Spleen (tissue), 7 donors: Measurements from ENCODE around the gene LARP1.

ENCODE experiments used
- CTCF ChIP-seq, 11 experiments: fragments of 200-600 bp in 7 of 11; fragments of 450-650 bp in 4 of 11; sonication (generic) in 4 of 11; IDR thresholded peaks in 8 of 11; conservative IDR thresholded peaks in 3 of 11; 1 replicate in 7 of 11; 2 replicates in 4 of 11; pipeline versions ENCODE4 v1.4.0 to v1.8.0; 2016 to 2021; ENCODE audit warnings: antibody characterized with exemption in 11 of 11, inconsistent platforms in 4 of 11, mild to moderate bottlenecking in 1 of 11
- POLR2A ChIP-seq, 3 donors: fragments of 450-650 bp; IDR thresholded peaks; one replicate each; pipeline ENCODE4 v1.5.1; 2017; ENCODE audit warnings: antibody characterized with exemption in 3 of 3, mild to moderate bottlenecking in 1 of 3
- POLR2AphosphoS5 ChIP-seq, 3 donors: sonication (generic); formaldehyde crosslinking; IDR thresholded peaks; one replicate each; pipeline ENCODE4 v1.5.1; 2017; ENCODE audit warnings: antibody characterized with exemption in 3 of 3
- donor health status: DM: no; HTN: no; CAD: no; lungs with moderate emphysema.
- donor health status: DM: no; HTN: no; CAD: no.
- donor health status: DM: no; HTN: no; CAD: no.

GRCh38 chr5:154756009-154756867 is 1.1 kb downstream of the LARP1 start:
- TF ChIP-seq POLR2AphosphoS5 (IDR thresholded peaks at IDR 0.05) (peak in 2 of 3 donors; percentile 46 to 75), CTCF (IDR thresholded peaks at IDR 0.05 in 8 of 11, conservative IDR thresholded peaks at IDR 0.05 in 3 of 11) (no peak), POLR2A (IDR thresholded peaks at IDR 0.05) (no peak)
